Activated CD8-positive, alpha-beta memory T cell treated with anti-CD3 and anti-CD28 coated beads, Interleukin-2, amount 50 U/mL, for 24 hours (primary cell): ENCODE measurements around the gene SSB.
"Not testable (repeated sequence)": the region's sequence is repeated elsewhere in the genome, so short reads cannot be mapped to it uniquely, and the experiment has no call there.

Experiments used
- DNase-seq: peaks from one replicate; pipeline ENCODE4 v3.0.0-alpha.2; 2020; ENCODE audit errors: extremely low read depth

Gene SSB

GRCh38 chr2:169798718-169799592, at the start of gene SSB:
TSS of gene SSB (plus strand) at chr2:169798871. CDS start at chr2:169800961, 2,090 bp downstream.
- DNase-seq, result peak; percentile 91

DNA sequence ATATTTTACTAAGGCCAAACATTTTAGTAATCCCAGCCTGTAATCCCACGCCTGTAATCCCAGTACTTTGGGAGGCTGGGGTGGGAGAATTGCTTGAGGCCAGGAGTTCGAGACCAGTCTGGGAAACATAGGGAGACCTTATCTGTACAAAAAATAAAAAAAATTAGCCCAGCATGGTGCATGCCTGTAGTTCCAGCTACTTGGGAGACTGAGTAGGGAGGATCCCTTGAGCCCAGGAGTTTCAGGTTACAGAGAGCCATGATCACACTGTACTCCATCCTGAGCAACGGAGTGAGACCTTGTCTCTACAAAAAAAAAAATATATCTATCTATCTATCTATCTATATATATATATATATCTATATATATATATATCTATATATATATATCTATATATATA, 45.9 kb upstream of the SSB start:
- no peak for DNase-seq

DNA sequence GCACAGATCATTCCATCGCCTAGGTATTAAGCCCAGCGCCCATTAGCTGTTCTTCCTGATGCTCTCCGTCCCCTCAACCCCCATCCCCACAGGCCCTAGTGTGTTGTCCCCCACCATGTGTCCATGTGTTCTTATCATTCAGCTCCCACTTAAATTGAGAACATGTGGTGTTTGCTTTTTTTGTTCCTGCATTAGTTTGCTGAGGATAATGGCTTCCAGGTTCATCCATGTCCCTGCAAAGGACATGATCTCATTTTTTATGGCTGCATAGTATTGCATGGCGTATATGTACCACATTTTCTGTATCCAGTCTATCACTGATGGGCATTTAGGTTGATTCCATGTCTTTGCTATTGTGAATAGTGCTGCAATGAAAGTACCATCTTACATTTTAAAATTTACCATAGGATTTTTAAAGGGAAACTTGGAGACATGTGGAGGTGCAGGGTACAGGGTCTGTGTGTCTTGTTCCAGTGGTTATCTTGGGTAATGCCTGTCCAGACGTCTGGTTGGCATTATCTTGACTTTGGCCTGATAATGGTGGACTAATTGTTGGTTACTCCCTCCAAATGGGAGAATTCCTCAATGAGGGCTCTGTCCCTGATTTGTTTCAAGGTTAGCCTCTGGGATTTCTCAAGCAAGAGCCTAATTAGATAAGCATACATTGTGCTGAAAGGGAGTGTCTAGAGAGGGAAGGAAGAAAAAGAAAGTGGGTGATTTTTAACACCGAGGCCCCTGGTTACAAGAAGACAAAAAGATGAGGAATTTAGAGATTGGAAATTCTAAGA, 43.4 kb upstream of the SSB start:
- DNase-seq, result no peak

DNA sequence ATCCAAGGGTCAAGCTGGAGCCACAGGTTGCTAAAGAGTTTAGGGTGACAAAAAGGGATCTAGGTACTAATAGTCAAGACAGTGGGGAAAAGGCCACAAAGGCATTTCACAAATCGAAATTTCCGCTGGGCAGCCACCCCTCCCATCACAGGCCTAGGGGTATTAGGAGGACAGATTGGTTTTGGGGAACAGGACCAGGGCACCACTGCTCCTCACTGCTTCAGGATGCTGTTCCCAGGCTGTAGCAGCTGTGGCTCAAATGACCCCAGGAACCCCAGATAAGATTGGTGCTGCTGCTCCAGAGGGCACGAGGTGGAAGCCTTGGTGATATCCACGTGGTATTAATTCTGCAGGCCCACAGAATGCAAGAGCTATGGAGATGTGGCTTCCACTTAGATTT, 42.3 kb upstream of the SSB start:
- DNase-seq, result no peak

- DNase-seq, result no peak
Observed at GRCh38 chr2:169757356-169757755, 41.3 kb upstream of the SSB start.

DNA sequence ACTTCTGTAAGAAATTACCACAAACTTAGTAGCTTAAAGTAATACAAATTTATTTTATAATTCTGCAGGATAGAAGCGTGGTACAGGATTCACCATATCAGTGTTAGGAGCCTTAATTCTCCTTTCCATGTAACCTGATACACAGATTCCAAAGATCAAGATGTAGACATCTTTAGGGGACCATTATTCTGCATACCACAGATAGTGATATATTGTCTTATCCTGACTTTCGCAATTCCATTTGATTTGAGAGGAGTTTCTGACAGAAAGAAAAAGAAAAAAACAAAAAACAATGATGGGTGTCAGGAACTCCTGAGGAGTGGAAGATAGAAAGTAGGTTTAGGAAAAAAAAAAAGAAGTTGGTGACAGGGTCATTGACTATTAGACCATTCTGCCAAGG, 40.9 kb upstream of the SSB start:
- DNase-seq, result no peak

GRCh38 chr2:169759987-169760386, 38.7 kb upstream of the SSB start:
- no peak for DNase-seq

DNA sequence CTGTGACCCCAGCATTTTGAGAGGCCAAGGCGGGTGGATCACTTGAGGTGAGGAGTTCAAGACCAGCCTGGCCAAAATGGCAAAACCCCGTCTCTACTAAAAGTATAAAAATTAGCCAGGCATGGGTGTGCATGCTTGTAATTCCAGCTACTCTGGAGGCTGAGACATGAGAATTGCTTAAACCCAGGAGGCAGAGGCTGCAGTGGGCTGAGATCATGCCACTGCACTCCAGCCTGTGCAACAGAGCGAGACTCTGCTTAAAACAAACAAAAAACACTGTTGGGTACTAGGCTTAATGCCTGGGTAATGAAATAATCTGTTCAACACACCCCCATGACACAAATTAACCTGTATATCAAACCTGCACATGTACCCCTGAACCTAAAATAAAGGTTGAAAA, 37.9 kb upstream of the SSB start:
- DNase-seq, result not testable (repeated sequence)

GRCh38 chr2:169761251-169761969, 37.3 kb upstream of the SSB start:
- DNase-seq, result no peak

DNA sequence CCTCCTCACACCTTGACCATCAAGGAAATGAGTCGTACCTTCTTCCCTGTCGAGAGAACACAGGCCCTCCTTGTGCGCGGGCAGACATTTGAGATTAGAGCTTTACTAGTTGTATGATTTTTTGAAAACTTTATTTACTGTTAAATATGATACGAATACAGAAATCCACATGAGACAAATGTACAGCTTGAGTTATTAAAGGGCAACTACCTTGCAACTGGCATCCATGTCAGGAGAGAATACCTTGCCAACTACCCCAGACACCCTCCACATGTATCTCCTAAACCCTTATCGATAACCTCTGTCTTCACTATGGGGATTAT, 36.7 kb upstream of the SSB start:
- no peak for DNase-seq

DNA sequence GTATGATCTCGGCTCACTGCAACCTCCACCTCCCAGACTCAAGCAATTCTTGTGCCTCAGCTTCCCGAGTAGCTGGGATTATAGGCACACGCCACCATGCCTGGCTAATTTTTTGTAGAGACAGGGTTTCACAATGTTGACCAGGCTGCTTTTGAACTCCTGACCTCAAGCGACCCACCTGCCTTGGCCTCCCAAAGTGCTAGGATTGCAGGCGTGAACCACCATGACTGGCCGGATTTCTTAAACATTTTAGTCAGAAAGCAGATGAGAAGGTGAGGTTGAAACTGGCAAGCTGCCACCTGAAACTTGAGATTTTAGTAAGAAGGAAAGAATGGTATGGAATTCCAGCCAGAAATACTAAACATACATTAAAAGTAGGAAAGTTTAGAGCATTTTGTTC, 33.1 kb upstream of the SSB start:
- DNase-seq, result no peak

DNA sequence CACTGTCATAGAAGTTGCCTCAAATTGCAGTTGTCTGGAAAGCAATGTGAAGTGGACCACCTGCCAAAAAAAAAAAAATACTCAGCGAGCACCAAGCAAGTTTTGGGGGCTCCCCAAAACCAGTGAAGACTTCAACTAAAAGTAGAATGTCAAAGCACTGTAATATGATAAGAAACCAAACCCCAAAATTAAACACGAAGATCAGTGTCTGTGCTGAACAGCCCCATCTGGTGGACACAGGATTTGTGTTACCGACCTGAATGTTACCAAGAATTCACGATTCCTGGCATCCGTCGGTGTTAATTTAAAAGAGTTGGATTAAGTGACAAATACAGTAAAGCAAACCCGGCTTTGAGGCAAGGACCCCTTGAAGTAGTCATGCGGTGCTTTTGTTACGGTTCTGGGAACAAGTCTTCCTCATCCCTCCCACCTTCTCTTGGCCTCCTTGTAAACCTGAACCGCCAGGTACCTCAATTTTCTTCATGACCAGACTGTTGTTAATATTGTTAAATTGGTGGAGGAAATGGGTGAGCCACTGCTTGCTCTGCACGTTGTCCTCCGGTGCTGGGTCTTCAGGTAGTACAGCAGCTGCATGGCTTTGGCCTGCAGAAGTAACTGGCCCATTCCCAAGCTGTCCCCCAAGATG, 31.3 kb upstream of the SSB start:
- DNase-seq, result no peak

DNA sequence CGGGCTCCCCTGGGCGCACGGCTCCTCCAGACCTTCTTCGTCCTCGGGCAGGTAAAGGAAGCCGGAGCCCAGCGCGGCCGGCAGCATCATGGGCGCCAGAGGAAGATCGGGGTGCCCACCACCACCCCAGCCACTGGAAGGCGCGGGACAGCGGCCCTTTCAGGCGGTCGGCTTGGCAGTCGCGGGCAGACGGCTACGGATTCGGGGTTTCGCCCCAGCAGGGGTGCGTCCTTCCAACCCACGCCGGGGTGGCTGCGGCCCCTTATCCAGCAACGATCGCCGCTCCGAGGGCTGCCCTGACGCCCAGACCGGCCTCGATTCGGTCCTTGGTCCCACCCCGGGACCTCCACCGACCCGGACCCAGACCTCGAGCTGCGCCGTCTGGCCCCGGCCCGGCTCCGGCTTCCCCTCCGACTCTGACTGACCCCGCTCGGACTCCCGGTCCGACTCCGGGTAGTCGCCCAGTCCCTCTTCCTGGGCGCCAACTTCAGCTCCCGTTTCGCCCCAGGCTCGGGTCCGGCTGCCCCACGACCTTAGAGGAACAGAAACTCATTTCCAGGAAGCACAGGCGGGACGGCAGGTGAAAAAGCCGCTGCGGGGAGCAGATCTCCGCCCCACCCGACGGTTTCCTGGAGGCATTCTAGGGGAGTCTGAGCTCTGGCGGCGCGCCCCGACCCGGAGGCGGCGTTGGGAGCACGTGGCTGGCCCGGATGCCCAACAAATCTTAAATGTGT, 30.2 kb upstream of the SSB start:
- no peak for DNase-seq

DNA sequence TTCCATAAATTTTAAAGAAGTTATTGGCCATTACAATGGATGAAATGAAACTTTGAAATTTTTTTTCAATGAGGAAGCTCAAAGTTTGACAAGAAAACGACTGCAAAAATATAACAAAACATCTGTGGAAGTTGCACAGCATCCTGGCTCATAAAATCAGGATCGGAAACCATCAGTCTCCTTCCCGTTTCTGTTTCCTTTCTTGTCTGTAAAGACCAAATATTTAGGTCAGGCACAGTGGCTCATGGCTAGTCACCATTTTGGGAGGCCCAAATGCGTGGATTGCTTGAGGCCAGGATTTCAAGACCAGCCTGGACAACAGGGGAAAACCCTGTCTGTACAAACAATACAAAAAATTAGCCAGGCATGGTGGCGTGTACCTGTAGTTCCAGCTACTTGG, 27.6 kb upstream of the SSB start:
- no peak for DNase-seq

DNA sequence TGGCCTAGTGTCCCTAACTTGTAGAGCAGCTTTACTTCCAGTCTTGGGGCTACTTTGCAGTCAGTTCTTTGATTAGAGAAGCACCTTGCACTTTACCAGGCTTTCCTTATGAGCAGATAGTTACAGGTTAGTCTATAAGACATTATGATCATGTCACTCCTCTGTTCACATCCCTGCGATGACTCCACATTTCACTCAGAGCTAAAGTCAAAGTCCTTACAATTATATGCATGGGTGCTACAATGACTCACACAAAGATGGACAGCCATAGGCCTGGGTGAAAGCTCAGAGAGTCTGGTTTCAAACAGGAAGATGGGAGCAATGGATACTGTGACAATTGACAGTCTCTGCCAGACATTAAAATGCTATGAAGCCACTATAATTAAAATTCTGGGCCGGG, 27.1 kb upstream of the SSB start:
- DNase-seq, result no peak

- DNase-seq, result no peak
Observed at GRCh38 chr2:169772651-169773050, 26.0 kb upstream of the SSB start.

- no peak for DNase-seq
Observed at GRCh38 chr2:169775354-169775753, 23.3 kb upstream of the SSB start.

- no peak for DNase-seq
Observed at GRCh38 chr2:169775765-169776164, 22.9 kb upstream of the SSB start.

- no peak for DNase-seq
Observed at GRCh38 chr2:169776252-169776761, 22.4 kb upstream of the SSB start.

GRCh38 chr2:169778446-169778845, 20.2 kb upstream of the SSB start:
- no peak for DNase-seq
